Measurements from ENCODE around the gene C19orf73. TPM values are rescaled to one million over a fixed set of nuclear protein-coding genes. Genes with fewer than 3 reads are reported as not detected.
"Not testable (repeated sequence)": the region's sequence is repeated elsewhere in the genome, so short reads cannot be mapped to it uniquely, and the experiment has no call there.

Gene C19orf73
- total and polyA plus RNA-seq, 4 donors: 1.9 to 4.3 (median 3.1) TPM; not detected in 1

GRCh38 chr19:49126575-49126974, 7.6 kb upstream of the C19orf73 start:
- Histone ChIP-seq H3K4me3 (no peak overlapping the region), H3K4me1 (ENCODE audit: control insufficient read depth in 5 of 5, insufficient read depth in 5 of 5, low read length in 5 of 5) (peaks cover 0 to 6% (median 3%) of the 10 kb centered on the region in 5 donors), H3K27me3 (ENCODE audit: control insufficient read depth in 3 of 3, insufficient read depth in 3 of 3, low read length in 2 of 3) (peaks cover 0 to 2% (median 0%) of the 10 kb centered on the region in 3 donors), H3K9me3 (ENCODE audit: control insufficient read depth in 4 of 4, insufficient read depth in 3 of 4, low read length in 3 of 4) (no peaks in the 10 kb centered on the region), H3K9ac (ENCODE audit: insufficient read depth in 1 of 2, low read length in 2 of 2) (no peak overlapping the region), H3K27ac (ENCODE audit: low read depth in 1 of 2, low read length in 1 of 2) (no peak overlapping the region), H3K36me3 (ENCODE audit: control insufficient read depth in 4 of 4, insufficient read depth in 4 of 4, low read length in 4 of 4) (no peaks in the 10 kb centered on the region)
- ATAC-seq (ENCODE audit: insufficient read depth, low FRiP score): no peak
- 81 to 82% methylated on average over 4 of the region's 4 CpGs for WGBS, 2 donors
- TF ChIP-seq, protein P1, sequence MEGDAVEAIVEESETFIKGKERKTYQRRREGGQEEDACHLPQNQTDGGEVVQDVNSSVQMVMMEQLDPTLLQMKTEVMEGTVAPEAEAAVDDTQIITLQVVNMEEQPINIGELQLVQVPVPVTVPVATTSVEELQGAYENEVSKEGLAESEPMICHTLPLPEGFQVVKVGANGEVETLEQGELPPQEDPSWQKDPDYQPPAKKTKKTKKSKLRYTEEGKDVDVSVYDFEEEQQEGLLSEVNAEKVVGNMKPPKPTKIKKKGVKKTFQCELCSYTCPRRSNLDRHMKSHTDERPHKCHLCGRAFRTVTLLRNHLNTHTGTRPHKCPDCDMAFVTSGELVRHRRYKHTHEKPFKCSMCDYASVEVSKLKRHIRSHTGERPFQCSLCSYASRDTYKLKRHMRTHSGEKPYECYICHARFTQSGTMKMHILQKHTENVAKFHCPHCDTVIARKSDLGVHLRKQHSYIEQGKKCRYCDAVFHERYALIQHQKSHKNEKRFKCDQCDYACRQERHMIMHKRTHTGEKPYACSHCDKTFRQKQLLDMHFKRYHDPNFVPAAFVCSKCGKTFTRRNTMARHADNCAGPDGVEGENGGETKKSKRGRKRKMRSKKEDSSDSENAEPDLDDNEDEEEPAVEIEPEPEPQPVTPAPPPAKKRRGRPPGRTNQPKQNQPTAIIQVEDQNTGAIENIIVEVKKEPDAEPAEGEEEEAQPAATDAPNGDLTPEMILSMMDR (IDR thresholded peaks at IDR 0.05; ENCODE audit: control extremely low read depth, extremely low read depth): no peak
- DNase-seq: no peak

GRCh38 chr19:49125025-49125731, 6.2 kb upstream of the C19orf73 start:
- 48 to 63% methylated on average over 23 of the region's 23 CpGs for WGBS, 2 donors
- no peak overlapping the region for H3K4me3 ChIP-seq
- TF ChIP-seq, protein P1 (IDR thresholded peaks at IDR 0.05; ENCODE audit: control extremely low read depth, extremely low read depth): no peak
- H3K27me3 ChIP-seq (ENCODE audit: control insufficient read depth in 3 of 3, insufficient read depth in 3 of 3, low read length in 2 of 3): peaks cover 0 to 12% (median 0%) of the 10 kb centered on the region in 3 donors
- no peaks in the 10 kb centered on the region for H3K36me3 ChIP-seq (ENCODE audit: control insufficient read depth in 4 of 4, insufficient read depth in 4 of 4, low read length in 4 of 4)
- ATAC-seq (ENCODE audit: insufficient read depth, low FRiP score) (no peak), DNase-seq (no peak)
- no peak overlapping the region for H3K27ac ChIP-seq (ENCODE audit: low read depth in 1 of 2, low read length in 1 of 2)
- H3K9me3 ChIP-seq (ENCODE audit: control insufficient read depth in 4 of 4, insufficient read depth in 3 of 4, low read length in 3 of 4): no peaks in the 10 kb centered on the region
- H3K9ac ChIP-seq (ENCODE audit: insufficient read depth in 1 of 2, low read length in 2 of 2): no peak overlapping the region
- peaks cover 0 to 6% (median 3%) of the 10 kb centered on the region in 5 donors for H3K4me1 ChIP-seq (ENCODE audit: control insufficient read depth in 5 of 5, insufficient read depth in 5 of 5, low read length in 5 of 5)

GRCh38 chr19:49123285-49123684, 4.3 kb upstream of the C19orf73 start:
- H3K9ac ChIP-seq (ENCODE audit: insufficient read depth in 1 of 2, low read length in 2 of 2); DNase-seq; H3K27ac ChIP-seq (ENCODE audit: low read depth in 1 of 2, low read length in 1 of 2); H3K4me3 ChIP-seq; H3K36me3 ChIP-seq (ENCODE audit: control insufficient read depth in 4 of 4, insufficient read depth in 4 of 4, low read length in 4 of 4); H3K9me3 ChIP-seq (ENCODE audit: control insufficient read depth in 4 of 4, insufficient read depth in 3 of 4, low read length in 3 of 4); ATAC-seq (ENCODE audit: insufficient read depth, low FRiP score): not testable (repeated sequence)
- H3K27me3 ChIP-seq (ENCODE audit: control insufficient read depth in 3 of 3, insufficient read depth in 3 of 3, low read length in 2 of 3): peaks cover 0 to 12% (median 0%) of the 10 kb centered on the region in 3 donors
- H3K4me1 ChIP-seq (ENCODE audit: control insufficient read depth in 5 of 5, insufficient read depth in 5 of 5, low read length in 5 of 5): peaks cover 0 to 14% (median 3%) of the 10 kb centered on the region in 5 donors
- WGBS, 2 donors: 86 to 89% methylated on average over 11 of the region's 11 CpGs

DNA sequence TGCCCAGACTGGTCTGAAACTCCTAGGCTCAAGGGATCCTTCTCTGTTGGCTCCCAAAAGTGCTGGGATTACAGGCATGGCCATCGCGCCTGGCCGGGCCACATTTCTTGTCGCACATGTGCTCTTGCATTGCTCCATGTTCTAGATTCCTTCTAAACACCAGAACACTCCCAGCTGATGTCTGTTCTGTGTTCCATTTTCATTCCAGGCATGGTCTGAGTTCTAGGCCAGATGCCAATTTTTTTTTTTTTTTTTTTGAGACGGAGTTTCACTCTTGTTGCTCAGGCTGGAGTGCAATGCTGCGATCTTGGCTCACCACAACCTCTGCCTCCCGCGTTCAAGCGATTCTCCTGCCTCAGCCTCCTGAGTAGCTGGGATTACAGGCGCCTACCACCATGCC, 2.9 kb upstream of the C19orf73 start:
- not testable (repeated sequence) for H3K27ac ChIP-seq (ENCODE audit: low read depth in 1 of 2, low read length in 1 of 2)

More for the DNA sequence above, 2.9 kb upstream of the C19orf73 start:
- H3K9ac ChIP-seq (ENCODE audit: insufficient read depth in 1 of 2, low read length in 2 of 2); ATAC-seq (ENCODE audit: insufficient read depth, low FRiP score); H3K9me3 ChIP-seq (ENCODE audit: control insufficient read depth in 4 of 4, insufficient read depth in 3 of 4, low read length in 3 of 4); DNase-seq; H3K4me3 ChIP-seq; H3K36me3 ChIP-seq (ENCODE audit: control insufficient read depth in 4 of 4, insufficient read depth in 4 of 4, low read length in 4 of 4): not testable (repeated sequence)
- Histone ChIP-seq H3K4me1 (ENCODE audit: control insufficient read depth in 5 of 5, insufficient read depth in 5 of 5, low read length in 5 of 5) (peaks cover 0 to 12% (median 2%) of the 10 kb centered on the region in 5 donors), H3K27me3 (ENCODE audit: control insufficient read depth in 3 of 3, insufficient read depth in 3 of 3, low read length in 2 of 3) (peaks cover 0 to 12% (median 0%) of the 10 kb centered on the region in 3 donors)
- WGBS, 2 donors: 79 to 85% methylated on average over 10 of the region's 10 CpGs
